Trophoblast cell (in vitro differentiated cells and primary cell): Measurements from ENCODE around the gene NELFE.

Experiments
- DNase-seq, 2 donors: peaks; one replicate each; pipeline ENCODE4 v3.0.0-alpha.2; 2016
- H2AFZ ChIP-seq: 2 replicates; pipeline ENCODE4 v1.6.1; 2013; ENCODE audit warnings: low read length, moderate library complexity, mild to moderate bottlenecking; ENCODE audit not compliant: insufficient read depth, poor library complexity
- H2AK5ac ChIP-seq: 2 replicates; pipeline ENCODE4 v1.6.1; 2013; ENCODE audit warnings: mild to moderate bottlenecking, low read length
- H2BK120ac ChIP-seq: 2 replicates; pipeline ENCODE4 v1.6.1; 2013; ENCODE audit warnings: low read length, mild to moderate bottlenecking, moderate library complexity; ENCODE audit not compliant: insufficient read depth, poor library complexity
- H2BK12ac ChIP-seq: 2 replicates; pipeline ENCODE4 v1.6.1; 2013; ENCODE audit warnings: mild to moderate bottlenecking, low read length, moderate library complexity
- H2BK5ac ChIP-seq: 2 replicates; pipeline ENCODE4 v1.6.1; 2013; ENCODE audit warnings: low read length, low read depth, moderate library complexity, mild to moderate bottlenecking; ENCODE audit not compliant: poor library complexity
- H3K14ac ChIP-seq: 2 replicates; pipeline ENCODE4 v1.6.1; 2013; ENCODE audit warnings: mild to moderate bottlenecking, low read length
- H3K18ac ChIP-seq: 2 replicates; pipeline ENCODE4 v1.6.1; 2013; ENCODE audit warnings: mild to moderate bottlenecking, low read length
- H3K23ac ChIP-seq: 2 replicates; pipeline ENCODE4 v1.6.1; 2013; ENCODE audit warnings: low read length
- H3K27ac ChIP-seq: 2 replicates; pipeline ENCODE4 v1.5.1; 2013; ENCODE audit warnings: low read depth, mild to moderate bottlenecking, inconsistent platforms, low read length, moderate library complexity
- H3K27me3 ChIP-seq: 2 replicates; pipeline ENCODE4 v1.6.1; 2013; ENCODE audit warnings: inconsistent platforms, mild to moderate bottlenecking, low read length, moderate library complexity; ENCODE audit not compliant: insufficient read depth
- H3K36me3 ChIP-seq, 2 experiments: 1 replicate in 1 of 2; 2 replicates in 1 of 2; pipeline ENCODE4 v1.6.1; 2013; ENCODE audit warnings: low read length in 2 of 2, mild to moderate bottlenecking in 2 of 2, moderate library complexity in 1 of 2; ENCODE audit not compliant: insufficient read depth in 2 of 2, control insufficient read depth in 1 of 2
- H3K4ac ChIP-seq: 2 replicates; pipeline ENCODE4 v1.6.1; 2013; ENCODE audit warnings: low read depth, mild to moderate bottlenecking, low read length, moderate library complexity
- H3K4me1 ChIP-seq, 2 experiments: 1 replicate in 1 of 2; 2 replicates in 1 of 2; pipeline ENCODE4 v1.6.1; 2013; ENCODE audit warnings: low read length in 2 of 2, mild to moderate bottlenecking in 2 of 2, moderate library complexity in 1 of 2; ENCODE audit not compliant: insufficient read depth in 2 of 2, control insufficient read depth in 1 of 2
- H3K4me2 ChIP-seq: 2 replicates; pipeline ENCODE4 v1.6.1; 2013; ENCODE audit warnings: inconsistent platforms, mild to moderate bottlenecking, low read length, moderate library complexity
- H3K4me3 ChIP-seq: 2 replicates; pipeline ENCODE4 v1.5.1; 2013; ENCODE audit warnings: mild to moderate bottlenecking, low read depth, low read length, inconsistent platforms
- H3K79me1 ChIP-seq: one replicate; pipeline ENCODE4 v1.6.1; 2013; ENCODE audit warnings: low read length
- H3K79me2 ChIP-seq: 2 replicates; pipeline ENCODE4 v1.6.1; 2013; ENCODE audit warnings: low read length, mild to moderate bottlenecking; ENCODE audit not compliant: control insufficient read depth, insufficient read depth, poor library complexity
- H3K9ac ChIP-seq: 2 replicates; pipeline ENCODE4 v1.6.1; 2013; ENCODE audit warnings: mild to moderate bottlenecking, low read length
- H3K9me3 ChIP-seq: 2 replicates; pipeline ENCODE4 v1.6.1; 2013; ENCODE audit warnings: low read depth, mild to moderate bottlenecking, control low read depth, inconsistent platforms, low read length; ENCODE audit not compliant: insufficient read depth
- H4K12ac ChIP-seq: 2 replicates; pipeline ENCODE4 v1.6.1; 2013; ENCODE audit warnings: low read depth, mild to moderate bottlenecking, low read length, moderate library complexity
- H4K8ac ChIP-seq: 2 replicates; pipeline ENCODE4 v1.6.1; 2013; ENCODE audit warnings: low read depth, mild to moderate bottlenecking, low read length, moderate library complexity
- H4K91ac ChIP-seq: one replicate; pipeline ENCODE4 v1.6.1; 2013; ENCODE audit warnings: low read depth, mild to moderate bottlenecking, low read length, moderate library complexity
- WGBS: extraction: QIAGEN DNeasy Blood & Tissue Kit; methylation state at CpG from one replicate; pipeline ENCODE4 v1.1.7; 2013; ENCODE audit warnings: missing lambda C conversion rate; ENCODE audit not compliant: insufficient read length, insufficient coverage; ENCODE audit errors: extremely low coverage; 5-methylcytosine and 5-hydroxymethylcytosine counted together

Gene NELFE

DNA sequence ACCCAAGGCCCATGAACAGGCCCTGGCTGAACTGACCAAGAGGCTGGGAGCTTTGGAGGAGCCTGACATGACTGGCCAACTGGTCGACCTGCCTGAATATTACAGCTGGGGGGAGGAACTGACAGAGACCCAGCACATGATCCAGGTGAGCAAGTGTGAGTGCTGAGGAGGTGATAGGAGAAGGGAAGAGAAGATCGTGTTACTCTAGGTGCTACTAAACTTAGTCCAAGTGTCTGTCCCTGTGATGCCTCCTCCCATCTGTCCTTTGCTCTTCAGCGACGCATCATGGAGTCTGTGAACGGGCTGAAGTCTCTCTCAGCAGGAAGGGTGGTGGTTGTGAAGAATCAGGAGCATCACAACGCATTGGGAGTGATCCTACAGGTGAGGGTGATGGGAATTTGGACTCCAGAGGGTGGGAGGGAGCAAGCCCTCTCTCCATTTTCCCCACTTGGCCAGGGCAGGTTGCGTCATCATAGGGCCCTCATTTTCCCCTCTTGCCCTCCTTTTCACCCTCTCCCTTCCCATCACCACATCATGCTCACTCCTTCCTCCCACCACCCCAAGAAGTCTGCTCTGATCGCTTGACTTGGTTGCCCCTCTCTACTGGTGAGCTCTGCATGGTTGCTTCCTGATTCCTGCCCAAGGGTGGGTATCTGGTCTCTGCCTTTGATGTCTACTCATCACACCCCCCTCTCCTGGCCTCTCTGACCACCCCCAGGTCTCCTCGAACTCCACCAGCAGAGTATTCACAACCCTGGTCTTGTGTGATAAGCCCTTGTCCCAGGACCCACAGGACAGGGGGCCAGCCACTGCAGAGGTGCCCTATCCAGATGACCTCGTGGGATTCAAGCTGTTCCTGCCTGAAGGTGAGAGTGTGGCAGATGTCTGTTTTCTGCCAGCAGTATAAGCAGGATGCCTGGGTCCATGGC lies 8.5 kb upstream of the NELFE start:
- WGBS: no CpG with 5 or more reads among the region's 10 CpGs
- Histone ChIP-seq H2BK120ac (no peak overlapping the region), H3K79me1 (peaks cover 7% of the 10 kb centered on the region), H2BK5ac (no peak overlapping the region), H3K27ac (no peak overlapping the region), H3K4ac (no peak overlapping the region), H2BK12ac (no peak overlapping the region), H3K4me1 (peaks cover 5 to 6% of the 10 kb centered on the region in 2 experiments), H3K9me3 (no peaks in the 10 kb centered on the region), H2AK5ac (no peak overlapping the region), H2AFZ (no peak overlapping the region), H3K4me3 (no peak overlapping the region), H3K4me2 (no peak overlapping the region), H4K12ac (no peak overlapping the region), H3K23ac (no peak overlapping the region), H3K9ac (no peak overlapping the region), H3K36me3 (peaks cover 74% of the 10 kb centered on the region in 2 experiments), H4K8ac (no peak overlapping the region), H3K14ac (no peak overlapping the region), H3K79me2 (no peaks in the 10 kb centered on the region), H4K91ac (no peak overlapping the region), H3K27me3 (no peaks in the 10 kb centered on the region), H3K18ac (no peak overlapping the region)
- DNase-seq: no peak

DNA sequence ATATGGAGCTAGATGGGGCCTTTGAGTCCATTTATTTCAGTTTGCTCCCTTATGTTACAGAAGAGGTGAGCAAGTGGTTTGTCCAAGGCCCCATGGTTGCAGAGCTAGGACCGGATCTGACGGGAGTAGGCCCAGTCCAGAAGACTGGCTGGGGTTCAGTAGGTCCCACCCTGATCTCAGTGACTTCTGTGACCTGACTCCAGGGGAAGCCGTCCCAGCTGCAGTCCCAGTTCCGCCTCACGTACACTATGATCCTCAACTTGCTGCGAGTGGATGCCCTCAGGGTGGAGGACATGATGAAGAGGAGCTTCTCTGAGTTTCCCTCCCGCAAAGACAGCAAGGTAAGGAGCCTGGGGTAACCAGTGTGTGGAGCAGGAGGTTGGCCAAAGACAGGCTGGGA lies 7.7 kb upstream of the NELFE start:
- Histone ChIP-seq H2BK120ac (no peak overlapping the region), H3K9ac (no peak overlapping the region), H3K79me1 (peaks cover under 1% of the 10 kb centered on the region), H3K9me3 (no peaks in the 10 kb centered on the region), H2AK5ac (no peak overlapping the region), H4K12ac (no peak overlapping the region), H3K14ac (no peak overlapping the region), H3K36me3 (peaks cover 80 to 81% of the 10 kb centered on the region in 2 experiments), H3K79me2 (no peaks in the 10 kb centered on the region), H3K4ac (no peak overlapping the region), H3K4me2 (no peak overlapping the region), H2AFZ (no peak overlapping the region), H2BK12ac (no peak overlapping the region), H2BK5ac (no peak overlapping the region), H4K91ac (no peak overlapping the region), H3K18ac (no peak overlapping the region), H3K23ac (no peak overlapping the region), H3K27ac (no peak overlapping the region), H4K8ac (no peak overlapping the region), H3K4me3 (no peak overlapping the region), H3K4me1 (peaks cover 4% of the 10 kb centered on the region in 2 experiments), H3K27me3 (no peaks in the 10 kb centered on the region)
- DNase-seq: no peak
- WGBS: no CpG with 5 or more reads among the region's 7 CpGs

DNA sequence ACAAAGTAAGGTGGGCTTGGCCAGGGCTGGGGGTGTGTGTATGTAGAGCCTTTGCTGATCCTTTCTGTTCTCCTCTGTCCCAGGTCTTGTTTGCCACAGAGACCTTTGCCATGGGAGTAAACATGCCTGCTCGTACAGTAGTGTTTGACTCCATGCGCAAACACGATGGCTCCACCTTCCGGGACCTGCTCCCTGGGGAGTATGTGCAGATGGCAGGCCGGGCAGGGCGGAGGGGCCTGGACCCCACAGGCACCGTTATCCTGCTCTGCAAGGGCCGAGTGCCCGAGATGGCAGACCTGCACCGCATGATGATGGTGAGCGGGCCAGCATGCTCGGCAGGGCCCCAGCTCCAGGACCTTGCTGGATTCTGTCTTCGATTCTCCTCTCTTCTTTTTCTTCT lies 6.9 kb upstream of the NELFE start:
- Histone ChIP-seq H2AK5ac (no peak overlapping the region), H3K27ac (no peak overlapping the region), H3K36me3 (peaks cover 82 to 87% of the 10 kb centered on the region in 2 experiments), H2BK5ac (no peak overlapping the region), H3K9me3 (no peaks in the 10 kb centered on the region), H3K4me3 (no peak overlapping the region), H2AFZ (no peak overlapping the region), H4K91ac (no peak overlapping the region), H3K79me1 (no peaks in the 10 kb centered on the region), H4K12ac (no peak overlapping the region), H3K27me3 (no peaks in the 10 kb centered on the region), H3K9ac (no peak overlapping the region), H3K79me2 (no peaks in the 10 kb centered on the region), H3K4me1 (no peaks in the 10 kb centered on the region), H4K8ac (no peak overlapping the region), H3K23ac (no peak overlapping the region), H3K14ac (no peak overlapping the region), H3K4me2 (no peak overlapping the region), H2BK12ac (no peak overlapping the region), H3K18ac (no peak overlapping the region), H3K4ac (no peak overlapping the region), H2BK120ac (no peak overlapping the region)
- no peak for DNase-seq
- no CpG with 5 or more reads among the region's 13 CpGs for WGBS

DNA sequence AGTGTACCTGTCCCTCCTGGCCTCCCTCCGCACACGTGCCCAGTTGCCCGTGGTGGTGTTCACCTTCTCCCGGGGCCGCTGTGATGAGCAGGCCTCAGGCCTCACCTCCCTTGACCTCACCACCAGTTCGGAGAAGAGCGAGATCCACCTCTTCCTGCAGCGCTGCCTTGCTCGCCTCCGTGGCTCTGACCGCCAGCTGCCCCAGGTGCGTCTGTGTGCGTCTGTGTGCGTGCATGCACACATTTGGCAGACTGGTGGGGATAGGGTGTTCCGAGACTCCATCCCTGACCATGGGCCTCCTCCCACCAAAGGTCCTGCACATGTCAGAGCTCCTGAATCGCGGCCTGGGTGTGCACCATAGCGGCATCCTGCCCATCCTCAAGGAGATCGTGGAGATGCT lies 5.2 kb upstream of the NELFE start:
- Histone ChIP-seq H4K12ac (no peak overlapping the region), H3K27ac (no peak overlapping the region), H2BK5ac (no peak overlapping the region), H4K8ac (no peak overlapping the region), H3K79me2 (peaks cover 4% of the 10 kb centered on the region), H3K36me3 (peaks cover 72 to 78% of the 10 kb centered on the region in 2 experiments), H2BK12ac (no peak overlapping the region), H3K4me1 (peaks cover 5 to 8% of the 10 kb centered on the region in 2 experiments), H3K9ac (no peak overlapping the region), H3K4ac (no peak overlapping the region), H3K23ac (no peak overlapping the region), H3K27me3 (no peaks in the 10 kb centered on the region), H2BK120ac (no peak overlapping the region), H3K14ac (no peak overlapping the region), H2AFZ (no peak overlapping the region), H3K79me1 (peaks cover 4% of the 10 kb centered on the region), H3K4me3 (no peak overlapping the region), H3K4me2 (no peak overlapping the region), H2AK5ac (no peak overlapping the region), H4K91ac (no peak overlapping the region), H3K9me3 (no peaks in the 10 kb centered on the region), H3K18ac (no peak overlapping the region)
- no peak for DNase-seq
- WGBS: no CpG with 5 or more reads among the region's 19 CpGs
